H1 (cell line): Measurements from ENCODE around the gene STAT3. TPM values are rescaled to one million over a fixed set of nuclear protein-coding genes. Genes with fewer than 3 reads are reported as not detected.

Source experiments
- CTCF ChIA-PET: fragments of 300-600 bp; sonication (Branson Sonifier 250); formaldehyde crosslinking; loops from one replicate; lab custom pipeline; 2021; ENCODE audit not compliant: partially characterized antibody; lab: Charles Lee
- POLR2A ChIA-PET: fragments of 300-600 bp; sonication (Branson Sonifier 250); formaldehyde crosslinking; loops from one replicate; lab custom pipeline; 2021; ENCODE audit warnings: inconsistent platforms; ENCODE audit not compliant: partially characterized antibody; lab: Charles Lee
- DNase-seq, 2 experiments: peaks; one replicate each; pipeline versions ENCODE4 v3.0.0 to v3.0.0-alpha.2; 2010 to 2022; ENCODE audit warnings: low spot score in 2 of 2, low read depth in 1 of 2, mixed read lengths in 1 of 2
- FAIRE-seq: peaks from 2 replicates; lab custom pipeline; 2011; peaks lifted over from hg19 to GRCh38; lab: Jason Lieb, UNC
- H2AFZ ChIP-seq: 2 replicates; pipeline ENCODE4 v1.8.1; 2012; ENCODE audit warnings: low read length, inconsistent platforms
- H2AK5ac ChIP-seq: 2 replicates; pipeline ENCODE4 v1.6.1; 2013; ENCODE audit warnings: low read depth, low read length
- H2BK120ac ChIP-seq: replicated peaks from 2 replicates; pipeline ENCODE3; 2013; ENCODE audit warnings: low read depth, low read length, inconsistent platforms
- H2BK12ac ChIP-seq: 2 replicates; pipeline ENCODE4 v1.6.1; 2013; ENCODE audit warnings: low read depth, low read length
- H2BK15ac ChIP-seq: 2 replicates; pipeline ENCODE4 v1.6.1; 2013; ENCODE audit warnings: low read length
- H2BK20ac ChIP-seq: 2 replicates; pipeline ENCODE4 v1.6.1; 2013; ENCODE audit warnings: low read length
- H2BK5ac ChIP-seq: 2 replicates; pipeline ENCODE4 v1.6.1; 2013; ENCODE audit warnings: low read depth, low read length
- H3K14ac ChIP-seq: 2 replicates; pipeline ENCODE4 v1.6.1; 2013; ENCODE audit warnings: inconsistent platforms; ENCODE audit not compliant: insufficient read length
- H3K18ac ChIP-seq: 2 replicates; pipeline ENCODE4 v1.6.1; 2013; ENCODE audit warnings: low read length; ENCODE audit errors: extremely low read depth
- H3K23ac ChIP-seq: 2 replicates; pipeline ENCODE4 v1.6.1; 2013; ENCODE audit warnings: inconsistent platforms; ENCODE audit not compliant: insufficient read length
- H3K23me2 ChIP-seq: 2 replicates; pipeline ENCODE4 v1.6.1; 2013; ENCODE audit warnings: low read depth, low read length
- H3K27ac ChIP-seq: 2 replicates; pipeline ENCODE4 v1.6.1; 2011; ENCODE audit warnings: low read depth, low read length, inconsistent platforms
- H3K27me3 ChIP-seq, 4 experiments: replicated peaks in 1 of 4; 1 replicate in 1 of 4; 2 replicates in 3 of 4; pipeline versions ENCODE4 v1.6.1 to v1.8.1; 2011 to 2013; ENCODE audit warnings: low read length in 3 of 4, mild to moderate bottlenecking in 3 of 4, inconsistent platforms in 2 of 4, mixed read lengths in 2 of 4, moderate library complexity in 1 of 4; ENCODE audit not compliant: control insufficient read depth in 3 of 4, insufficient read depth in 3 of 4; ENCODE audit errors: extremely low read depth in 1 of 4
- H3K36me3 ChIP-seq, 4 experiments: 2 replicates each; pipeline versions ENCODE4 v1.6.1 to v1.8.1; 2011 to 2013; ENCODE audit warnings: mild to moderate bottlenecking in 4 of 4, low read length in 3 of 4, moderate library complexity in 2 of 4, control low read depth in 1 of 4, inconsistent platforms in 1 of 4; ENCODE audit not compliant: insufficient read depth in 4 of 4, control insufficient read depth in 2 of 4
- H3K4ac ChIP-seq: replicated peaks from 2 replicates; pipeline ENCODE3; 2013; ENCODE audit warnings: low read length, low read depth, mixed read lengths, inconsistent platforms; ENCODE audit not compliant: insufficient read length
- H3K4me1 ChIP-seq, 4 experiments: replicated peaks in 1 of 4; 1 replicate in 1 of 4; 2 replicates in 3 of 4; pipeline versions ENCODE4 v1.6.1 to v1.8.1; 2011 to 2013; ENCODE audit warnings: low read length in 3 of 4, inconsistent platforms in 2 of 4, mixed read lengths in 1 of 4; ENCODE audit not compliant: insufficient read depth in 4 of 4, control insufficient read depth in 3 of 4
- H3K4me2 ChIP-seq, 2 experiments: 2 replicates each; pipeline versions ENCODE4 v1.6.1 to v1.8.1; 2011 to 2013; ENCODE audit warnings: low read depth in 2 of 2, low read length in 2 of 2, control low read depth in 1 of 2, inconsistent platforms in 1 of 2, mild to moderate bottlenecking in 1 of 2; ENCODE audit not compliant: insufficient read depth in 1 of 2
- H3K4me3 ChIP-seq, 4 experiments: fragments of 200-600, 300-600 bp in 1 of 4; sonication (generic), shearing (Covaris generic), sonication (Bioruptor Twin) in 1 of 4; 2 replicates each; pipeline versions ENCODE4 v1.5.1 to v1.8.1; 2011 to 2016; ENCODE audit warnings: low read length in 4 of 4, low read depth in 3 of 4, control low read depth in 2 of 4, inconsistent platforms in 2 of 4, mild to moderate bottlenecking in 2 of 4, mixed read lengths in 1 of 4, moderate library complexity in 1 of 4; ENCODE audit not compliant: insufficient read depth in 2 of 4; ENCODE audit errors: extremely low read depth in 1 of 4
- H3K56ac ChIP-seq: replicated peaks from 2 replicates; pipeline ENCODE3; 2013; ENCODE audit warnings: low read depth, mild to moderate bottlenecking, mixed read lengths, low read length, inconsistent platforms; ENCODE audit not compliant: insufficient read length
- H3K79me1 ChIP-seq: 2 replicates; pipeline ENCODE4 v1.6.1; 2013; ENCODE audit warnings: low read depth, low read length, control low read depth
- H3K79me2 ChIP-seq, 2 experiments: 2 replicates each; pipeline versions ENCODE4 v1.6.1 to v1.8.1; 2012 to 2013; ENCODE audit warnings: low read length in 2 of 2, mild to moderate bottlenecking in 2 of 2, inconsistent platforms in 1 of 2; ENCODE audit not compliant: insufficient read depth in 2 of 2, control insufficient read depth in 1 of 2
- H3K9ac ChIP-seq, 4 experiments: replicated peaks in 1 of 4; 1 replicate in 1 of 4; 2 replicates in 3 of 4; pipeline versions ENCODE4 v1.6.1 to v1.8.1; 2011 to 2013; ENCODE audit warnings: low read depth in 3 of 4, low read length in 3 of 4, control low read depth in 2 of 4, mild to moderate bottlenecking in 2 of 4, moderate library complexity in 2 of 4, inconsistent platforms in 1 of 4; ENCODE audit errors: extremely low read depth in 1 of 4
- H3K9me3 ChIP-seq, 2 experiments: 2 replicates each; pipeline versions ENCODE4 v1.6.1 to v1.8.1; 2012 to 2013; ENCODE audit warnings: mild to moderate bottlenecking in 2 of 2, moderate library complexity in 2 of 2, control low read depth in 1 of 2, inconsistent platforms in 1 of 2, low read depth in 1 of 2, low read length in 1 of 2, mixed read lengths in 1 of 2; ENCODE audit not compliant: insufficient read depth in 2 of 2
- H4K20me1 ChIP-seq, 2 experiments: replicated peaks in 1 of 2; 2 replicates each; pipeline versions ENCODE3 to v1.8.1; 2011 to 2013; ENCODE audit warnings: inconsistent platforms in 2 of 2, low read length in 2 of 2, mild to moderate bottlenecking in 1 of 2; ENCODE audit not compliant: insufficient read depth in 2 of 2, control insufficient read depth in 1 of 2
- H4K5ac ChIP-seq: 2 replicates; pipeline ENCODE4 v1.6.1; 2013; ENCODE audit warnings: low read length, low read depth, mixed read lengths, inconsistent platforms; ENCODE audit not compliant: insufficient read length
- H4K8ac ChIP-seq: 2 replicates; pipeline ENCODE4 v1.8.0; 2013; ENCODE audit warnings: mild to moderate bottlenecking, moderate library complexity, low read length, inconsistent platforms; ENCODE audit not compliant: insufficient read depth; ENCODE audit errors: extremely low read depth
- H4K91ac ChIP-seq: replicated peaks from 2 replicates; pipeline ENCODE3; 2013; ENCODE audit warnings: low read length, mixed read lengths, inconsistent platforms; ENCODE audit not compliant: insufficient read length
- BACH1 ChIP-seq: IDR thresholded peaks from 2 replicates; pipeline ENCODE4 v1.6.1; 2012; ENCODE audit warnings: low read length, improper control_type of control experiment
- MAFK ChIP-seq: IDR thresholded peaks from 2 replicates; pipeline ENCODE4 v1.6.1; 2012; ENCODE audit warnings: low read depth, mild to moderate bottlenecking, improper control_type of control experiment, low read length
- PHF8 ChIP-seq: fragments of 200-600 bp; sonication (generic); conservative IDR thresholded peaks from 2 replicates; pipeline ENCODE4 v1.7.1; 2012; ENCODE audit warnings: low read depth, mild to moderate bottlenecking, inconsistent platforms, low read length, moderate library complexity
- RAD21 ChIP-seq, 2 experiments: IDR thresholded peaks in 1 of 2; conservative IDR thresholded peaks in 1 of 2; 2 replicates each; pipeline ENCODE4 v1.6.1; 2011; ENCODE audit warnings: low read depth in 2 of 2, low read length in 2 of 2, improper control_type of control experiment in 1 of 2, inconsistent platforms in 1 of 2, mild to moderate bottlenecking in 1 of 2, moderate library complexity in 1 of 2
- RBBP5 ChIP-seq: IDR thresholded peaks from 2 replicates; pipeline ENCODE4 v1.7.1; 2012; ENCODE audit warnings: low read depth, mild to moderate bottlenecking, inconsistent platforms, low read length, moderate library complexity, borderline replicate concordance
- RNF2 ChIP-seq: fragments of 200-900, 300-1000 bp; sonication (generic); IDR thresholded peaks from 2 replicates; pipeline ENCODE4 v1.7.1; 2016; ENCODE audit warnings: borderline replicate concordance, low read depth, mild to moderate bottlenecking, antibody characterized with exemption, low read length; ENCODE audit not compliant: poor library complexity, severe bottlenecking; ENCODE audit errors: missing control alignments
- SP4 ChIP-seq: IDR thresholded peaks from 2 replicates; pipeline ENCODE4 v1.6.1; 2012; ENCODE audit warnings: low read length, inconsistent platforms
- TCF12 ChIP-seq: IDR thresholded peaks from 2 replicates; pipeline ENCODE4 v1.6.1; 2011; ENCODE audit warnings: low read depth, mild to moderate bottlenecking, low read length
- ZNF274 ChIP-seq: IDR thresholded peaks from 2 replicates; pipeline ENCODE4 v1.7.0; 2012; ENCODE audit warnings: low read length, borderline replicate concordance; ENCODE audit errors: extremely low read depth
- WGBS, 2 experiments: shearing (Covaris generic) in 1 of 2; methylation state at CpG; one replicate each; pipeline versions ENCODE4 v1.1.6 to v1.1.7; 2013 to 2015; ENCODE audit warnings: low lambda C conversion rate in 2 of 2, mixed read lengths in 2 of 2, inconsistent platforms in 1 of 2, low coverage in 1 of 2, missing lambda C conversion rate in 1 of 2; ENCODE audit not compliant: insufficient replicate concordance in 2 of 2, insufficient coverage in 1 of 2, insufficient read length in 1 of 2; ENCODE audit errors: extremely low coverage in 1 of 2, missing lambda C conversion rate in 1 of 2; 5-methylcytosine and 5-hydroxymethylcytosine counted together
- polyA plus RNA-seq, 7 experiments: library from polyadenylated mRNA; depleted of rRNA in 3 of 7; stranded (reverse) in 5 of 7; unstranded in 2 of 7; fragments of >200 nt in 5 of 7; fragments of 200-250 nt in 2 of 7; gene quantifications; 1 replicate in 5 of 7; 2 replicates in 1 of 7; 4 replicates in 1 of 7; pipeline versions ENCODE4 v1.2.1 to v1.2.3, GENCODE V29; 2011 to 2013; ENCODE audit warnings: missing spikeins in 2 of 7, mixed read lengths in 2 of 7
- total RNA-seq: library from RNA; stranded (reverse); fragmentation: NEBNext Ultra II Directional; extraction: Animal tissue kit (Norgen Biotek cat#: 25700); gene quantifications from 2 replicates; pipeline ENCODE4 v1.2.1, GENCODE V29; 2021
- TF ChIP-seq, protein P1 (sequence below): IDR thresholded peaks from 2 replicates; pipeline ENCODE4 v1.6.1; 2012; ENCODE audit warnings: inconsistent platforms
- TF ChIP-seq, protein P2 (sequence below): IDR thresholded peaks from 2 replicates; pipeline ENCODE4 v1.6.1; 2011; ENCODE audit warnings: low read length, improper control_type of control experiment

The STAT3 gene
- total and polyA plus RNA-seq, 2 of the 8 experiments (the other 6 are each of a cell fraction or from before 2014, with no cell fraction given) = 38.4 to 94.1 TPM

DNA sequence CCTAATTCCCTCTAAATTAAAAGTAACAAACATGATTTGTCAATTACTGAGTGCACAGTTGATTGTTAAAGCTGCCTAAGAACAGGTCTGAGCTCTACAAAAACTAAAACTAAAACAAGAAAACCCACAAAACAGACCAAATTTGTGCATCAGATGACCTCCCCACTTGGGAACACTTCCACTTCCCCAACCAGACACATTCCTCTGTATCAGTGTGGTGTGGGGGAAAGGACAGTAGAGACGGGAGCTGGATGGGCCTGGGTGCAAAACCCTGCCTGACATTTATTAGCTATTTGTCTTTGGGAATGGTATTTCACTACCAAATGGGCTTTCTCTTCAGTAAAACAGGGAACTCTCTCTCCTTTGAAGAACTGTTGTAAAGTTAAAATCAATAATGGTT is 29.8 kb downstream of the STAT3 start:
- Histone ChIP-seq H3K4me3 (no peak overlapping the region), H3K23ac (no peak overlapping the region), H3K56ac (no peak overlapping the region), H2BK120ac (no peak overlapping the region), H3K27me3 (no peaks in the 10 kb centered on the region), H3K9ac (no peak overlapping the region), H3K79me1 (peaks cover 15% of the 10 kb centered on the region), H2BK12ac (no peak overlapping the region), H3K4me1 (peaks cover 4 to 17% (median 14%) of the 10 kb centered on the region in 4 experiments), H4K5ac (no peak overlapping the region), H4K20me1 (peaks cover 15 to 23% of the 10 kb centered on the region in 2 experiments), H4K91ac (no peak overlapping the region), H3K23me2 (no peaks in the 10 kb centered on the region), H2BK15ac (no peak overlapping the region), H3K79me2 (peaks cover 6 to 89% of the 10 kb centered on the region in 2 experiments; a peak in 3 of 4 replicates), H2BK20ac (no peak overlapping the region), H3K27ac (no peak overlapping the region), H2BK5ac (no peak overlapping the region), H3K36me3 (no peaks in the 10 kb centered on the region), H3K4me2 (no peak overlapping the region), H3K14ac (no peak overlapping the region), H4K8ac (no peak overlapping the region), H2AK5ac (no peak overlapping the region), H3K18ac (no peak overlapping the region), H3K9me3 (no peaks in the 10 kb centered on the region), H2AFZ (no peak overlapping the region), H3K4ac (no peak overlapping the region)
- no peak for DNase-seq
- WGBS, 2 experiments = 79% methylated on average over 1 of the region's 1 CpG; no CpG with 5 or more reads in 1 of the 2 experiments
- CTCF ChIA-PET = interaction anchor here (0.6 to 2.2 kb wide), 15 partner anchors 8 to 461 kb away, joined by 3 to 10 read pairs (median 4); no protein-coding TSS in a partner anchor
- POLR2A ChIA-PET = interaction anchor here (1.0 to 2.6 kb wide), 3 partner anchors 10 to 29 kb away, joined by 3 to 7 read pairs (median 3); no protein-coding TSS in a partner anchor
- FAIRE-seq = no peak
- no peak for TF ChIP-seq RAD21 (IDR thresholded peaks at IDR 0.05 in 1 of 2, conservative IDR thresholded peaks at IDR 0.05 in 1 of 2; ENCODE audit: low read depth in 2 of 2, low read length in 2 of 2)
- TF ChIP-seq TCF12 = no peak
- no peak for TF ChIP-seq PHF8
- no peak for TF ChIP-seq ZNF274
- no peak for TF ChIP-seq MAFK
- TF ChIP-seq RNF2 = no peak
- TF ChIP-seq, protein P1, sequence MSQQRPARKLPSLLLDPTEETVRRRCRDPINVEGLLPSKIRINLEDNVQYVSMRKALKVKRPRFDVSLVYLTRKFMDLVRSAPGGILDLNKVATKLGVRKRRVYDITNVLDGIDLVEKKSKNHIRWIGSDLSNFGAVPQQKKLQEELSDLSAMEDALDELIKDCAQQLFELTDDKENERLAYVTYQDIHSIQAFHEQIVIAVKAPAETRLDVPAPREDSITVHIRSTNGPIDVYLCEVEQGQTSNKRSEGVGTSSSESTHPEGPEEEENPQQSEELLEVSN = no peak
- no peak for TF ChIP-seq RBBP5
- no peak for TF ChIP-seq SP4
- TF ChIP-seq, protein P2, sequence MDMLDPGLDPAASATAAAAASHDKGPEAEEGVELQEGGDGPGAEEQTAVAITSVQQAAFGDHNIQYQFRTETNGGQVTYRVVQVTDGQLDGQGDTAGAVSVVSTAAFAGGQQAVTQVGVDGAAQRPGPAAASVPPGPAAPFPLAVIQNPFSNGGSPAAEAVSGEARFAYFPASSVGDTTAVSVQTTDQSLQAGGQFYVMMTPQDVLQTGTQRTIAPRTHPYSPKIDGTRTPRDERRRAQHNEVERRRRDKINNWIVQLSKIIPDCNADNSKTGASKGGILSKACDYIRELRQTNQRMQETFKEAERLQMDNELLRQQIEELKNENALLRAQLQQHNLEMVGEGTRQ = no peak
- TF ChIP-seq BACH1 = no peak
